Esophagus muscularis mucosa (tissue), 4 donors: ENCODE measurements around the gene ZNF511. TPM values are rescaled to one million over a fixed set of nuclear protein-coding genes. Genes with fewer than 3 reads are reported as not detected.

ENCODE experiments used
- DNase-seq: peaks from one replicate; pipeline ENCODE4 v3.0.0-alpha.2; 2017; ENCODE audit errors: extremely low spot score
- H3K27ac ChIP-seq, 4 donors: fragments of 200-600 bp; sonication (generic); replicated peaks in 1 of 4; 1 replicate in 3 of 4; 2 replicates in 1 of 4; pipeline ENCODE4 v1.5.1; 2016 to 2019; ENCODE audit warnings: mild to moderate bottlenecking in 1 of 4
- H3K27me3 ChIP-seq, 4 donors: fragments of 200-600 bp; sonication (generic); one replicate each; pipeline versions ENCODE4 v1.5.1 to v1.6.0; 2016 to 2019
- H3K36me3 ChIP-seq, 4 donors: fragments of 200-600 bp; sonication (generic); one replicate each; pipeline ENCODE4 v1.5.1; 2016 to 2019
- H3K4me1 ChIP-seq, 4 donors: fragments of 200-600 bp; sonication (generic); one replicate each; pipeline ENCODE4 v1.5.1; 2016 to 2019
- H3K4me3 ChIP-seq, 4 donors: fragments of 200-600 bp; sonication (generic); 1 replicate in 2 of 4; 2 replicates in 2 of 4; pipeline ENCODE4 v1.5.1; 2016 to 2019; ENCODE audit warnings: mild to moderate bottlenecking in 4 of 4, moderate library complexity in 1 of 4
- H3K9me3 ChIP-seq, 4 donors: fragments of 200-600 bp; sonication (generic); 1 replicate in 3 of 4; 2 replicates in 1 of 4; pipeline ENCODE4 v1.5.1; 2016 to 2019
- CTCF ChIP-seq, 3 experiments: fragments of 200-600 bp in 2 of 3; fragments of 450-650 bp in 1 of 3; sonication (generic) in 2 of 3; IDR thresholded peaks; one replicate each; pipeline ENCODE4 v1.5.1; 2017 to 2019; ENCODE audit warnings: antibody characterized with exemption in 3 of 3, mild to moderate bottlenecking in 2 of 3, moderate library complexity in 1 of 3
- EP300 ChIP-seq: sonication (generic); formaldehyde crosslinking; IDR thresholded peaks from one replicate; pipeline ENCODE4 v1.6.1; 2017; ENCODE audit warnings: antibody characterized with exemption
- POLR2A ChIP-seq: fragments of 450-650 bp; IDR thresholded peaks from one replicate; pipeline ENCODE4 v1.6.1; 2017; ENCODE audit warnings: antibody characterized with exemption, moderate library complexity, mild to moderate bottlenecking, low read depth
- POLR2AphosphoS5 ChIP-seq, 2 donors: sonication (generic); formaldehyde crosslinking; IDR thresholded peaks; one replicate each; pipeline ENCODE4 v1.6.1; 2017; ENCODE audit warnings: antibody characterized with exemption in 2 of 2
- WGBS: methylation state at CpG from one replicate; pipeline ENCODE4 v1.1.5; 2018; 5-methylcytosine and 5-hydroxymethylcytosine counted together
- intact Hi-C: fragments of 100-400 bp; cut with DNase I; formaldehyde crosslinking; loops from one replicate; pipeline ENCODE4 v1.15.1; 2023
- total RNA-seq, 4 donors: library from RNA; depleted of rRNA; stranded (reverse); fragments of >200 nt; gene quantifications; one replicate each; pipeline versions ENCODE4 v1.1.0 to v1.2.1, GENCODE V29; 2016

ZNF511 gene
- total RNA-seq, 4 donors from 2014 or later = 22.9 to 34.8 (median 33.0) TPM

- H3K9me3 ChIP-seq = no peaks in the 10 kb centered on the region
- no peak overlapping the region for H3K27ac ChIP-seq
- peaks cover 9 to 88% (median 51%) of the 10 kb centered on the region in 4 donors for H3K27me3 ChIP-seq
- no peak overlapping the region for H3K4me3 ChIP-seq
- TF ChIP-seq EP300 = no peak
- no peaks in the 10 kb centered on the region for H3K36me3 ChIP-seq
- WGBS = 84% methylated on average over 10 of the region's 15 CpGs
- DNase-seq = no peak
- peaks cover 22 to 40% (median 34%) of the 10 kb centered on the region in 4 donors for H3K4me1 ChIP-seq
- intact Hi-C loops = loop anchor here (5.0 kb wide), 2 partner anchors 44 to 194 kb away; partner anchors contain the start of gene ECHS1
Measured at GRCh38 chr10:133328358-133329343, 19.9 kb downstream of the ZNF511 start.

- TF ChIP-seq EP300 (no peak), CTCF (IDR thresholded peaks at IDR 0.05) (peak in 2 of 3 experiments; percentile 76 to 92), POLR2AphosphoS5 (IDR thresholded peaks at IDR 0.05) (peak; percentile 37 to 58)
- no peaks in the 10 kb centered on the region for H3K36me3 ChIP-seq
- peaks cover 9 to 82% (median 54%) of the 10 kb centered on the region in 4 donors for H3K27me3 ChIP-seq
- no peak overlapping the region for H3K27ac ChIP-seq
- 12% methylated on average over 33 of the region's 37 CpGs for WGBS
- intact Hi-C loops = loop anchor here (5.0 to 10.0 kb wide), 3 partner anchors 43 to 193 kb away; partner anchors contain the start of gene ECHS1
- no peaks in the 10 kb centered on the region for H3K9me3 ChIP-seq
- H3K4me3 ChIP-seq = peak overlapping the region; percentile 24 to 51 (median 44)
- peaks cover 21 to 35% (median 29%) of the 10 kb centered on the region in 4 donors for H3K4me1 ChIP-seq
- no peak for DNase-seq
Measured at GRCh38 chr10:133329491-133330202, 20.9 kb downstream of the ZNF511 start.

- no peak for DNase-seq
- peaks cover 11 to 82% (median 53%) of the 10 kb centered on the region in 4 donors for H3K27me3 ChIP-seq
- WGBS = 78% methylated on average over 30 of the region's 30 CpGs
- TF ChIP-seq EP300 (no peak), POLR2A (no peak), POLR2AphosphoS5 (IDR thresholded peaks at IDR 0.05) (no peak), CTCF (IDR thresholded peaks at IDR 0.05) (no peak)
- no peak overlapping the region for H3K4me3 ChIP-seq
- no peaks in the 10 kb centered on the region for H3K9me3 ChIP-seq
- intact Hi-C loops = loop anchor here (10.0 kb wide), 1 partner anchor 162 kb away; no protein-coding TSS in a partner anchor
- no peaks in the 10 kb centered on the region for H3K36me3 ChIP-seq
- no peak overlapping the region for H3K27ac ChIP-seq
- peaks cover 28 to 37% (median 33%) of the 10 kb centered on the region in 4 donors for H3K4me1 ChIP-seq
Measured at GRCh38 chr10:133332936-133333699, 24.4 kb downstream of the ZNF511 start.

GRCh38 chr10:133334503-133335245 lies 26.0 kb downstream of the ZNF511 start:
- WGBS = 32% methylated on average over 14 of the region's 51 CpGs
- H3K36me3 ChIP-seq = no peaks in the 10 kb centered on the region
- no peak overlapping the region for H3K27ac ChIP-seq
- intact Hi-C loops = loop anchor here (10.0 kb wide), 1 partner anchor 160 kb away; no protein-coding TSS in a partner anchor
- no peak for DNase-seq
- H3K4me3 ChIP-seq = peak overlapping the region; percentile 47 to 55 (median 48)
- TF ChIP-seq CTCF (IDR thresholded peaks at IDR 0.05) = no peak
- no peak for TF ChIP-seq POLR2A
- no peak for TF ChIP-seq POLR2AphosphoS5 (IDR thresholded peaks at IDR 0.05)
- TF ChIP-seq EP300 = no peak
- peaks cover 11 to 82% (median 45%) of the 10 kb centered on the region in 4 donors for H3K27me3 ChIP-seq
- peaks cover 26 to 33% (median 29%) of the 10 kb centered on the region in 4 donors for H3K4me1 ChIP-seq
- H3K9me3 ChIP-seq = no peaks in the 10 kb centered on the region
